Measurements from ENCODE around the gene FHOD3. TPM values are rescaled to one million over a fixed set of nuclear protein-coding genes. Genes with fewer than 3 reads are reported as not detected.

FHOD3 gene
- total RNA-seq, 1 experiment from 2014 or later, result 22.7 TPM

DNA sequence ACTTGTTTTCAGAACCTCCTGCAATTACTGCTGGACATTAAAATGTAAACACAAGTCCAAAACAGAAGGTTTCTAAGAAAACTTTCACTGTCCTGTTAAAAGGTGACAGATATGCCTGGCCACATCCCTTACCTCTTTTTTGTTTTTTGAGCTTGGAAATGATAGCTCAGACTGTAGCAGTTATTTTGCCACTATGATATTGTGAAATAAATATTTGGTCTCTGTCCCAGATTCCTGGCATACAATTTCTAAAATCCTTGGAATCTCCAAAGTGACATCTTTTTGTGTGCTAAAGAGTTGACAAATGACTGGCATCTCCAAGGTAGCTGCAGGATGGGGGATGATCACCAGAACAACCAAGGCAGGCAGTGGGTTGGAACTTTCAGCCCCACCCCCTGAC is 514.4 kb downstream of the FHOD3 start:
- POLR2A ChIA-PET, result no interaction called here
- ATAC-seq (no peak), DNase-seq (ENCODE audit: low read depth, low spot score) (no peak)
- no peak for TF ChIP-seq SIN3A (IDR thresholded peaks at IDR 0.05; ENCODE audit: borderline replicate concordance, insufficient read depth, low read depth, low read length)
- TF ChIP-seq, protein P1, sequence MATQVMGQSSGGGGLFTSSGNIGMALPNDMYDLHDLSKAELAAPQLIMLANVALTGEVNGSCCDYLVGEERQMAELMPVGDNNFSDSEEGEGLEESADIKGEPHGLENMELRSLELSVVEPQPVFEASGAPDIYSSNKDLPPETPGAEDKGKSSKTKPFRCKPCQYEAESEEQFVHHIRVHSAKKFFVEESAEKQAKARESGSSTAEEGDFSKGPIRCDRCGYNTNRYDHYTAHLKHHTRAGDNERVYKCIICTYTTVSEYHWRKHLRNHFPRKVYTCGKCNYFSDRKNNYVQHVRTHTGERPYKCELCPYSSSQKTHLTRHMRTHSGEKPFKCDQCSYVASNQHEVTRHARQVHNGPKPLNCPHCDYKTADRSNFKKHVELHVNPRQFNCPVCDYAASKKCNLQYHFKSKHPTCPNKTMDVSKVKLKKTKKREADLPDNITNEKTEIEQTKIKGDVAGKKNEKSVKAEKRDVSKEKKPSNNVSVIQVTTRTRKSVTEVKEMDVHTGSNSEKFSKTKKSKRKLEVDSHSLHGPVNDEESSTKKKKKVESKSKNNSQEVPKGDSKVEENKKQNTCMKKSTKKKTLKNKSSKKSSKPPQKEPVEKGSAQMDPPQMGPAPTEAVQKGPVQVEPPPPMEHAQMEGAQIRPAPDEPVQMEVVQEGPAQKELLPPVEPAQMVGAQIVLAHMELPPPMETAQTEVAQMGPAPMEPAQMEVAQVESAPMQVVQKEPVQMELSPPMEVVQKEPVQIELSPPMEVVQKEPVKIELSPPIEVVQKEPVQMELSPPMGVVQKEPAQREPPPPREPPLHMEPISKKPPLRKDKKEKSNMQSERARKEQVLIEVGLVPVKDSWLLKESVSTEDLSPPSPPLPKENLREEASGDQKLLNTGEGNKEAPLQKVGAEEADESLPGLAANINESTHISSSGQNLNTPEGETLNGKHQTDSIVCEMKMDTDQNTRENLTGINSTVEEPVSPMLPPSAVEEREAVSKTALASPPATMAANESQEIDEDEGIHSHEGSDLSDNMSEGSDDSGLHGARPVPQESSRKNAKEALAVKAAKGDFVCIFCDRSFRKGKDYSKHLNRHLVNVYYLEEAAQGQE (IDR thresholded peaks at IDR 0.05; ENCODE audit: insufficient read depth in 1 of 2, low read depth in 2 of 2, low read length in 1 of 2), result no peak
- TF ChIP-seq, protein P2, sequence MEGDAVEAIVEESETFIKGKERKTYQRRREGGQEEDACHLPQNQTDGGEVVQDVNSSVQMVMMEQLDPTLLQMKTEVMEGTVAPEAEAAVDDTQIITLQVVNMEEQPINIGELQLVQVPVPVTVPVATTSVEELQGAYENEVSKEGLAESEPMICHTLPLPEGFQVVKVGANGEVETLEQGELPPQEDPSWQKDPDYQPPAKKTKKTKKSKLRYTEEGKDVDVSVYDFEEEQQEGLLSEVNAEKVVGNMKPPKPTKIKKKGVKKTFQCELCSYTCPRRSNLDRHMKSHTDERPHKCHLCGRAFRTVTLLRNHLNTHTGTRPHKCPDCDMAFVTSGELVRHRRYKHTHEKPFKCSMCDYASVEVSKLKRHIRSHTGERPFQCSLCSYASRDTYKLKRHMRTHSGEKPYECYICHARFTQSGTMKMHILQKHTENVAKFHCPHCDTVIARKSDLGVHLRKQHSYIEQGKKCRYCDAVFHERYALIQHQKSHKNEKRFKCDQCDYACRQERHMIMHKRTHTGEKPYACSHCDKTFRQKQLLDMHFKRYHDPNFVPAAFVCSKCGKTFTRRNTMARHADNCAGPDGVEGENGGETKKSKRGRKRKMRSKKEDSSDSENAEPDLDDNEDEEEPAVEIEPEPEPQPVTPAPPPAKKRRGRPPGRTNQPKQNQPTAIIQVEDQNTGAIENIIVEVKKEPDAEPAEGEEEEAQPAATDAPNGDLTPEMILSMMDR (IDR thresholded peaks at IDR 0.05), result no peak
- no peak for TF ChIP-seq POLR2AphosphoS5 (IDR thresholded peaks at IDR 0.05; ENCODE audit: low read depth, low read length)
- TF ChIP-seq TCF7L2 (IDR thresholded peaks at IDR 0.05; ENCODE audit: low read depth, low read length), result no peak
- no peaks in the 10 kb centered on the region for H3K4me1 ChIP-seq (ENCODE audit: control insufficient read depth, insufficient read depth, low read length)
- H3K4me3 ChIP-seq (ENCODE audit: low read depth in 2 of 2, low read length in 2 of 2), result no peak overlapping the region
- in situ Hi-C loops (cut with HindIII; ENCODE audit: low pct_unique_long_range_greater_than_20kb, low sequenced_read_pairs), result no loop called here
- no peak overlapping the region for H3K27ac ChIP-seq (ENCODE audit: low read length)
- no peaks in the 10 kb centered on the region for H3K9me3 ChIP-seq (ENCODE audit: control insufficient read depth, insufficient read depth, low read depth, low read length)
- no TSS peak for BruUV-seq (replicated peaks)
- H3K27me3 ChIP-seq (ENCODE audit: control insufficient read depth, insufficient read depth, low read length), result no peaks in the 10 kb centered on the region
- intact Hi-C loops (cut with micrococcal nuclease; ENCODE audit: unreplicated experiment), result no loop called here
- H3K36me3 ChIP-seq (ENCODE audit: control insufficient read depth, insufficient read depth, low read length), result no peaks in the 10 kb centered on the region; the same call in none of the 2 replicates
- CTCF ChIA-PET, result no interaction called here

DNA sequence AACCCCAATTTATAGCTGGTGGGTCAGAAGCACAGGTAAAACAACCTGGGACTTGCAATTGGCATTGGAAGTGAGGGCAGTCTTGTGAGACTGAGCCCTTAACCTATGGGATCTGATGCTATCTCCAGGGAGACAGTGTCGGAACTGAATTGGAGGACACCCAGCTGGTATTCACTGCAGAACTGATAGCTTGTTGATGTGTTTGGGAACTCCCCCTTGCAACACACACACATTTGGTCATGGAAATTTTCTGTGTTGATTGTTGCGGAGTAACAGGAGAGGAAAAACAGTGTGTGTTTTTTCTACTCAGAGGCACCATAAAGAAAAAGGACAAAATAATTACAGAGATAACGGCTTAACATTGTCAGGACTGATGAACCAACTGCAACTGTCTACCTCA is 515.2 kb downstream of the FHOD3 start:
- ChIA-PET POLR2A (no interaction called here), CTCF (no interaction called here)
- Histone ChIP-seq H3K9me3 (ENCODE audit: control insufficient read depth, insufficient read depth, low read depth, low read length) (no peaks in the 10 kb centered on the region), H3K4me1 (ENCODE audit: control insufficient read depth, insufficient read depth, low read length) (no peaks in the 10 kb centered on the region), H3K27ac (ENCODE audit: low read length) (no peak overlapping the region), H3K4me3 (ENCODE audit: low read depth in 2 of 2, low read length in 2 of 2) (no peak overlapping the region), H3K27me3 (ENCODE audit: control insufficient read depth, insufficient read depth, low read length) (no peaks in the 10 kb centered on the region), H3K36me3 (ENCODE audit: control insufficient read depth, insufficient read depth, low read length) (no peaks in the 10 kb centered on the region; the same call in none of the 2 replicates)
- BruUV-seq (replicated peaks), result no TSS peak
- DNase-seq (ENCODE audit: low read depth, low spot score), result no peak
- intact Hi-C loops (cut with micrococcal nuclease; ENCODE audit: unreplicated experiment) (no loop called here), in situ Hi-C loops (cut with HindIII; ENCODE audit: low pct_unique_long_range_greater_than_20kb, low sequenced_read_pairs) (no loop called here)
- ATAC-seq, result no peak
- TF ChIP-seq, protein P1 (IDR thresholded peaks at IDR 0.05; ENCODE audit: insufficient read depth in 1 of 2, low read depth in 2 of 2, low read length in 1 of 2), result no peak
- no peak for TF ChIP-seq POLR2AphosphoS5 (IDR thresholded peaks at IDR 0.05; ENCODE audit: low read depth, low read length)
- TF ChIP-seq SIN3A (IDR thresholded peaks at IDR 0.05; ENCODE audit: borderline replicate concordance, insufficient read depth, low read depth, low read length), result no peak
- no peak for TF ChIP-seq TCF7L2 (IDR thresholded peaks at IDR 0.05; ENCODE audit: low read depth, low read length)
- TF ChIP-seq, protein P2 (IDR thresholded peaks at IDR 0.05), result no peak

All from Panc1 (cell line).